GM12878 (cell line): ENCODE measurements around the gene WASF1. TPM values are rescaled to one million over a fixed set of nuclear protein-coding genes. Genes with fewer than 3 reads are reported as not detected.

Source experiments
- BCL3 ChIP-seq: IDR thresholded peaks from 2 replicates; pipeline ENCODE4 v1.6.1; 2011; ENCODE audit warnings: borderline replicate concordance, low read depth, mild to moderate bottlenecking, moderate library complexity, low read length; ENCODE audit not compliant: insufficient read depth, poor library complexity, severe bottlenecking
- BRCA1 ChIP-seq: IDR thresholded peaks from 2 replicates; pipeline ENCODE4 v1.6.1; 2011; ENCODE audit warnings: low read depth, low read length, improper control_type of control experiment
- CBFB ChIP-seq: IDR thresholded peaks from 2 replicates; pipeline ENCODE4 v1.6.1; 2016; ENCODE audit warnings: antibody characterized with exemption, low read depth
- CHD2 ChIP-seq: IDR thresholded peaks from 2 replicates; pipeline ENCODE4 v1.6.1; 2011; ENCODE audit warnings: low read depth, low read length, improper control_type of control experiment, borderline replicate concordance
- CREB1 ChIP-seq: IDR thresholded peaks from 2 replicates; pipeline ENCODE4 v1.6.1; 2012; ENCODE audit warnings: low read depth, mild to moderate bottlenecking, inconsistent platforms
- EGR1 ChIP-seq, 2 experiments: IDR thresholded peaks; 1 replicate in 1 of 2; 2 replicates in 1 of 2; pipeline ENCODE4 v1.6.1; 2011 to 2012; ENCODE audit warnings: low read depth in 2 of 2, low read length in 2 of 2, borderline replicate concordance in 1 of 2, mild to moderate bottlenecking in 1 of 2, moderate library complexity in 1 of 2
- KAT2A ChIP-seq: conservative IDR thresholded peaks from 2 replicates; pipeline ENCODE4 v1.6.1; 2011; ENCODE audit warnings: low read depth, low read length; ENCODE audit not compliant: control insufficient read depth
- MAX ChIP-seq: IDR thresholded peaks from 2 replicates; pipeline ENCODE4 v1.6.1; 2012; ENCODE audit warnings: low read depth, low read length, improper control_type of control experiment
- MTA3 ChIP-seq: IDR thresholded peaks from 2 replicates; pipeline ENCODE4 v1.6.1; 2012; ENCODE audit warnings: low read length, inconsistent platforms, borderline replicate concordance
- NBN ChIP-seq: fragments of 450-650 bp; IDR thresholded peaks from 2 replicates; pipeline ENCODE4 v1.6.1; 2016
- NKRF ChIP-seq: fragments of 450-650 bp; conservative IDR thresholded peaks from 2 replicates; pipeline ENCODE4 v1.6.1; 2017; ENCODE audit warnings: mild to moderate bottlenecking, moderate library complexity
- NR2C2 ChIP-seq: IDR thresholded peaks from 2 replicates; pipeline ENCODE4 v1.6.1; 2011; ENCODE audit warnings: borderline replicate concordance, low read depth; ENCODE audit not compliant: control insufficient read depth, insufficient read length
- NRF1 ChIP-seq: conservative IDR thresholded peaks from 2 replicates; pipeline ENCODE4 v1.6.1; 2011; ENCODE audit warnings: mild to moderate bottlenecking, low read depth, low read length, improper control_type of control experiment
- RELA ChIP-seq: fragments of 450-650 bp; IDR thresholded peaks from 2 replicates; pipeline ENCODE4 v1.8.0; 2014; ENCODE audit warnings: borderline replicate concordance; ENCODE audit not compliant: partially characterized antibody
- SP1 ChIP-seq: IDR thresholded peaks from one replicate; pipeline ENCODE4 v1.6.1; 2011; ENCODE audit warnings: low read depth, low read length
- SUZ12 ChIP-seq: fragments of 200-600 bp; sonication (generic); IDR thresholded peaks from one replicate; pipeline ENCODE4 v1.6.1; 2018; ENCODE audit warnings: antibody characterized with exemption, mild to moderate bottlenecking; ENCODE audit not compliant: unreplicated experiment
- ZNF217 ChIP-seq: fragments of 450-650 bp; IDR thresholded peaks from 2 replicates; pipeline ENCODE4 v1.6.1; 2017; ENCODE audit warnings: antibody characterized with exemption, mild to moderate bottlenecking
- ZNF622 ChIP-seq: fragments of 450-650 bp; IDR thresholded peaks from 2 replicates; pipeline ENCODE4 v1.6.1; 2017; ENCODE audit warnings: mild to moderate bottlenecking, inconsistent platforms
- polyA plus RNA-seq, 11 experiments: library from polyadenylated mRNA; depleted of rRNA in 4 of 11; unstranded in 6 of 11; stranded (reverse) in 5 of 11; fragments of >200 nt; fragmentation: Nextera tagmentation in 4 of 11; fragmentation: Illumina TruSeq in 1 of 11; extraction: Ambion mirVana in 4 of 11; extraction: Trizol in 1 of 11; gene quantifications; 1 replicate in 1 of 11; 2 replicates in 10 of 11; pipeline versions ENCODE4 v1.2.1 to v1.2.3, GENCODE V29; 2011 to 2016; ENCODE audit warnings: inconsistent platforms in 2 of 11, missing spikeins in 2 of 11, low read depth in 1 of 11
- total RNA-seq, 4 experiments: library from RNA; depleted of rRNA in 3 of 4; stranded (reverse); fragments of >200 nt in 3 of 4; fragmentation: Illumina TruSeq in 1 of 4; extraction: Trizol in 1 of 4; gene quantifications; 2 replicates each; pipeline versions ENCODE4 v1.2.1 to v1.2.3, GENCODE V29; 2013 to 2021
- TF ChIP-seq, protein P1 (sequence below): fragments of 150-350 bp; IDR thresholded peaks from 2 replicates; pipeline ENCODE4 v1.6.1; 2014; ENCODE audit warnings: mild to moderate bottlenecking, low read depth, low read length
- TF ChIP-seq, protein P2 (sequence below): IDR thresholded peaks from 2 replicates; pipeline ENCODE4 v1.6.1; 2012; ENCODE audit warnings: mild to moderate bottlenecking, low read depth, low read length

The WASF1 gene
- total and polyA plus RNA-seq, 10 of the 15 experiments (the other 5 are each of a cell fraction or from before 2014, with no cell fraction given): 1.3 to 10.2 (median 4.5) TPM

DNA sequence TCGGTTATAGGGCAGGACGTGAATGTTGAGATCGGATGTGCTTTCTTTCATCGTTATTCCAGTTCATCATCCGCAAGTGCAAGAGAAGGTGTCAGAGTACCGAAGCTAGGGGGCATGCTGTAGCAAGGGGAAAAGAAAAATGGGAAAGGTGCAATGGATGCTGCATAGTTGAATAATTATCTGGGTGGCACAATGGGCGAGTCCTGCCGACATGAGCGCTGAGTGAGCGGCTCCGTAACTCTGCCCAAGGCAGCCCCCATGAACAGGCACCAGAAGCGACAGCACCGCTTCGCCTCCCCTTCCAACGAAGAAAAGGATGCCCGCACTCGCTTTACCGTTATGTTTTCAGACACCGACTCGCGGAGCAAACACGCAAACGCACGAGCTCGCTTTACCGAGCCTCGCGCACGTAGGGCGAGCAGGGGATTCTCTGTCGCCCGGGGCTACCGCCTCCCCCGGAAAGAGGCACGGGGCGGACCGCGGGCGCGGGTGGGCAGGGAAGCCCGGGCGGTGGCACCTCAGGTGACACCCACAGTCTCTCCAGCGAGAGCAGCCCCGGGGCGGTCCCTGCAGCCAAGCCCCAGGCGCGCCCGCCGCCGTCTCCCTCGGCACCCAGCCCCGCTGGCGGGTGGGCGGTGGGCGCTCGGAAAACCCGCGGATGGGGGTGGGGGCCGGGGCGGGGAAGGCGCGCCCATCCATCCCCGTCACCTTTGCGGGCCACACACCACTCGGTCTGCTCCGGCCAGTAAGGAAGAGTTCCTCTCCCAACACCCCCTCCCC, 654 bp downstream of the WASF1 start (continued):
- TF ChIP-seq, protein P1, sequence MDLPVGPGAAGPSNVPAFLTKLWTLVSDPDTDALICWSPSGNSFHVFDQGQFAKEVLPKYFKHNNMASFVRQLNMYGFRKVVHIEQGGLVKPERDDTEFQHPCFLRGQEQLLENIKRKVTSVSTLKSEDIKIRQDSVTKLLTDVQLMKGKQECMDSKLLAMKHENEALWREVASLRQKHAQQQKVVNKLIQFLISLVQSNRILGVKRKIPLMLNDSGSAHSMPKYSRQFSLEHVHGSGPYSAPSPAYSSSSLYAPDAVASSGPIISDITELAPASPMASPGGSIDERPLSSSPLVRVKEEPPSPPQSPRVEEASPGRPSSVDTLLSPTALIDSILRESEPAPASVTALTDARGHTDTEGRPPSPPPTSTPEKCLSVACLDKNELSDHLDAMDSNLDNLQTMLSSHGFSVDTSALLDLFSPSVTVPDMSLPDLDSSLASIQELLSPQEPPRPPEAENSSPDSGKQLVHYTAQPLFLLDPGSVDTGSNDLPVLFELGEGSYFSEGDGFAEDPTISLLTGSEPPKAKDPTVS: no peak
- no peak for TF ChIP-seq BCL3
- TF ChIP-seq CBFB: no peak
- no peak for TF ChIP-seq NRF1
- no peak for TF ChIP-seq BRCA1
- TF ChIP-seq, protein P2, sequence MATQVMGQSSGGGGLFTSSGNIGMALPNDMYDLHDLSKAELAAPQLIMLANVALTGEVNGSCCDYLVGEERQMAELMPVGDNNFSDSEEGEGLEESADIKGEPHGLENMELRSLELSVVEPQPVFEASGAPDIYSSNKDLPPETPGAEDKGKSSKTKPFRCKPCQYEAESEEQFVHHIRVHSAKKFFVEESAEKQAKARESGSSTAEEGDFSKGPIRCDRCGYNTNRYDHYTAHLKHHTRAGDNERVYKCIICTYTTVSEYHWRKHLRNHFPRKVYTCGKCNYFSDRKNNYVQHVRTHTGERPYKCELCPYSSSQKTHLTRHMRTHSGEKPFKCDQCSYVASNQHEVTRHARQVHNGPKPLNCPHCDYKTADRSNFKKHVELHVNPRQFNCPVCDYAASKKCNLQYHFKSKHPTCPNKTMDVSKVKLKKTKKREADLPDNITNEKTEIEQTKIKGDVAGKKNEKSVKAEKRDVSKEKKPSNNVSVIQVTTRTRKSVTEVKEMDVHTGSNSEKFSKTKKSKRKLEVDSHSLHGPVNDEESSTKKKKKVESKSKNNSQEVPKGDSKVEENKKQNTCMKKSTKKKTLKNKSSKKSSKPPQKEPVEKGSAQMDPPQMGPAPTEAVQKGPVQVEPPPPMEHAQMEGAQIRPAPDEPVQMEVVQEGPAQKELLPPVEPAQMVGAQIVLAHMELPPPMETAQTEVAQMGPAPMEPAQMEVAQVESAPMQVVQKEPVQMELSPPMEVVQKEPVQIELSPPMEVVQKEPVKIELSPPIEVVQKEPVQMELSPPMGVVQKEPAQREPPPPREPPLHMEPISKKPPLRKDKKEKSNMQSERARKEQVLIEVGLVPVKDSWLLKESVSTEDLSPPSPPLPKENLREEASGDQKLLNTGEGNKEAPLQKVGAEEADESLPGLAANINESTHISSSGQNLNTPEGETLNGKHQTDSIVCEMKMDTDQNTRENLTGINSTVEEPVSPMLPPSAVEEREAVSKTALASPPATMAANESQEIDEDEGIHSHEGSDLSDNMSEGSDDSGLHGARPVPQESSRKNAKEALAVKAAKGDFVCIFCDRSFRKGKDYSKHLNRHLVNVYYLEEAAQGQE: no peak
- no peak for TF ChIP-seq NKRF
- TF ChIP-seq NBN: peak; percentile 30; the same call in 1 of the 2 replicates
- no peak for TF ChIP-seq MAX
- no peak for TF ChIP-seq SUZ12
- no peak for TF ChIP-seq RELA
- no peak for TF ChIP-seq EGR1 (IDR thresholded peaks at IDR 0.05; ENCODE audit: borderline replicate concordance in 1 of 2, low read depth in 2 of 2, low read length in 2 of 2)
- no peak for TF ChIP-seq ZNF622
- TF ChIP-seq SP1: no peak
- no peak for TF ChIP-seq MTA3
- TF ChIP-seq ZNF217: no peak
- TF ChIP-seq KAT2A: no peak
- no peak for TF ChIP-seq CREB1
- no peak for TF ChIP-seq CHD2
- no peak for TF ChIP-seq NR2C2
